ENCODE data around the gene DLGAP4. TPM values are rescaled to one million over a fixed set of nuclear protein-coding genes. Genes with fewer than 3 reads are reported as not detected.

DLGAP4 gene
- polyA plus RNA-seq, 2 of the 4 experiments (the other 2 are of a cell fraction): 11.9 to 36.7 TPM

DNA sequence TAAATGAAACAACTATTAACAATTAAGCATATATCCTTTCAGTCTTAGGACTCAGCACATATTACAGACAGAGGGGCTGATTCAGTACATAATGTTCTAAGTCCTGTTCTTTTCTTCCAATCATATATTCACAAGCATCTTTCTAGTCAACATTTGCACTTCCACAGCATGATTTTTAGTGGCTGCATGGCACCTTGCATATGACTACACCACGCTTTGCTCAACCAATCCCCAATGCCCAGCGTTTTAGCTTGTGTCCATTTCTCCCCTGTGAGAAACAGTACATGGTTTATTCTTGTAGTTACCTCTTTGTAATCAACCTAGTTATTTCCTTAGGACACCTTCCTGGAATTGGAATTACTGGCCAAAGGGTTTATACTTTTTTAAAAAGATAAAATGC is 36.6 kb upstream of the DLGAP4 start:
- Histone ChIP-seq H3K4me3 (no peak overlapping the region), H3K27ac (no peak overlapping the region), H3K9me3 (no peaks in the 10 kb centered on the region), H3K4me1 (no peaks in the 10 kb centered on the region), H3K4me2 (no peak overlapping the region)
- TF ChIP-seq POLR2A (IDR thresholded peaks at IDR 0.05; ENCODE audit: low read length) (no peak), ZNF302 (CRISPR knock-in tag; IDR thresholded peaks at IDR 0.05) (no peak), HES2 (IDR thresholded peaks at IDR 0.05) (no peak), RARB (CRISPR knock-in tag; IDR thresholded peaks at IDR 0.05) (no peak), ZFP36 (IDR thresholded peaks at IDR 0.05; ENCODE audit: borderline replicate concordance, partially characterized antibody) (no peak)
- ChIA-PET CTCF (interaction anchor here (1.3 to 7.7 kb wide), 2 partner anchors 130 to 170 kb away, joined by 3 to 108 read pairs; no protein-coding TSS in a partner anchor), POLR2A (no interaction called here)
- DNase-seq (ENCODE audit: low read depth in 1 of 2, low spot score in 1 of 2): no peak
- no peak for FAIRE-seq
- 46% methylated on average over 2 of the region's 2 CpGs for WGBS (ENCODE audit: missing lambda C conversion rate)
- ATAC-seq: no peak

DNA sequence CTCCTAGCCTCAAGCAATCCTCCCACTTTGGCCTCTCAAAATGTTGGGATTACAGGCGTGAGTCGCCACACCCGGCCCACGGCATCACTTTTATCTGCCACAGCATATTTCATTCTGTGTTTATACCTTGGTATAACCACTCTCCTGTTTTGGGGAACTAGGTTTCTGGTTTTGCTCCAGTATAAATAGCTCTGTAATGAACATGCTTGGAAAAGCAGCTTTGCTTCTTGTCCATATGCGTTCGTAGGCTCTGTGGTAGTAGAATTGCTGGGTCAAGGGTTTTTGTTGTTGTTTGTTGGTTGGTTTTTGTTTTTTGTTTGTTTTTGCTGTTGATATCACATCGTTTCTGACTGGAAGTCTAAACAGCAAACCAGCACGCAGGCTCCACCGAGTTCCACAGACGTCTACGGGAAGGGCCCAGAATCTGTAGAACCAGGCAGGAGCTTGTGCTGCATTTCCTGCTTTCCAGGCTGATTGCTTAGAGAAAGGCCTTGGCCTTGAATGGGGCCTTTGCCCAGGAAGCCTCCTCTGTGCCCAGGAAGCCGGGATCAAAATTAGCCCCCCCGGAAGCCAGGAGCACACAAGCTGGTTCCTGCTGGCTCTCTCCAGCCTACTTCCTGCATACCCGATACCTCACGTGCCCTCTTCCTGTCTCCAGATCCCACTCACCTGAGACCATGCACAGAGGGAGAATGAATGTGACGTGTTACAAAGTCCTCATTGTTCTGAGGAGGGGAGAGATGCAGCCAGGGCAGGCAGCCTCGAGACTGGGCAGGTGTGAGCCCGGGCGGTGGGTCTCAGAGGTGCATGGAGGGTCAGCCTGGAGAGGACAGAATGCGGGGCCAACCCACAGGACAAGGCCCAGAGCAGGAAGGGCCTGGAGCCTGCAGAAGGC is 35.1 kb upstream of the DLGAP4 start:
- CTCF ChIA-PET: interaction anchor here (1.0 to 7.7 kb wide), 2 partner anchors 115 to 168 kb away, joined by 3 to 108 read pairs; no protein-coding TSS in a partner anchor
- 76% methylated on average over 20 of the region's 20 CpGs for WGBS (ENCODE audit: missing lambda C conversion rate)
- ATAC-seq: no peak; a peak in 1 of 6 replicates

GRCh38 chr20:36271639-36272546 is 34.2 kb upstream of the DLGAP4 start:
- no peak for DNase-seq (ENCODE audit: low read depth in 1 of 2, low spot score in 1 of 2)
- Histone ChIP-seq H3K4me1 (no peaks in the 10 kb centered on the region), H3K4me2 (no peak overlapping the region), H3K9me3 (no peaks in the 10 kb centered on the region), H3K4me3 (no peak overlapping the region), H3K27ac (no peak overlapping the region)
- ChIA-PET POLR2A (no interaction called here), CTCF (interaction anchor here (1.0 to 7.7 kb wide), 7 partner anchors 14 to 177 kb away, joined by 3 to 108 read pairs (median 6); no protein-coding TSS in a partner anchor)
- no peak for ATAC-seq
- WGBS (ENCODE audit: missing lambda C conversion rate): 77% methylated on average over 21 of the region's 21 CpGs
- no peak for FAIRE-seq
- TF ChIP-seq FOSL2 (IDR thresholded peaks at IDR 0.05) (no peak), FOSL2 (CRISPR knock-in tag; IDR thresholded peaks at IDR 0.05) (no peak), CEBPB (IDR thresholded peaks at IDR 0.05) (no peak)

More for the DNA sequence above, 35.1 kb upstream of the DLGAP4 start:
- FAIRE-seq: no peak
- TF ChIP-seq CBX2 (IDR thresholded peaks at IDR 0.05; ENCODE audit: borderline replicate concordance, low read depth) (no peak), RCOR1 (IDR thresholded peaks at IDR 0.05; ENCODE audit: low read depth, low read length) (no peak), RARB (CRISPR knock-in tag; IDR thresholded peaks at IDR 0.05) (no peak), ZFP36 (IDR thresholded peaks at IDR 0.05; ENCODE audit: borderline replicate concordance, partially characterized antibody) (no peak), E2F6 (IDR thresholded peaks at IDR 0.05; ENCODE audit: borderline replicate concordance, low read depth) (no peak), RNF2 (IDR thresholded peaks at IDR 0.05; ENCODE audit: borderline replicate concordance, low read depth) (no peak)
- Histone ChIP-seq H3K4me1 (no peaks in the 10 kb centered on the region), H3K4me3 (no peak overlapping the region), H3K27ac (no peak overlapping the region), H3K4me2 (no peak overlapping the region), H3K9me3 (no peaks in the 10 kb centered on the region)
- no peak for DNase-seq (ENCODE audit: low read depth in 1 of 2, low spot score in 1 of 2)
- POLR2A ChIA-PET: no interaction called here

DNA sequence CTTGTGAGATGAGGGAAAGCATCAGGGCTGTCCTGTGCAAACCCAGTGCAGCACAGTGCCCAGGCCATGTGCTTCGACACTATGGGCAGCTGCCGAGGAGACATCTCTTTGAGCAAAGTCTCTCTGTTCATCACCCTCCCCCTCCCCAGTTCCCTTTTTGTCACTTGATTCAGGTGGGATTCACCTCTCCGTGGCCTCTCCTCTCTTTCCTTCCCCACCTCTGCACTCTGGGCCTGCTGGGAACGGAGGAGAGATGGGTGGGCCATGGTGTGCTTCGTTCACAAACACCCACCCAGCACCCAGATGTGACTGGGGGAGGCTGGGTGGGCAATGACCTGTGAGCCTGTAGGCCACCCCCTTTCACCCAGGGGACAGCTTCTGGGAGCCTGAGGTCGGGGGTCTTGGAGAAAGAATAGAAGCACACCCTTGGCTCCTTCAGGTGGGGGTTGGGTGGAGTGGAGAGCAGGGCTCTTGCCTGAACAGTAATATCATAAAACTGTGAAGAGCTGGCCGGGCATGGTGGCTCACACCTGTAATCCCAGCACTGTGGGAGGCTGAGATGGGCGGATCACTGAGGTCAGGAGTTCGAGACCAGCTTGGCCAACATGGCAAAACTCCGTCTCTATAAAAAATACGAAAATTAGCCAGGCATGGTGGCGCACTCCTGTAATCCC is 33.5 kb upstream of the DLGAP4 start:
- no peak for FAIRE-seq
- no peak overlapping the region for H3K27ac ChIP-seq
- ChIA-PET POLR2A (no interaction called here), CTCF (interaction anchor here (0.8 to 7.7 kb wide), 16 partner anchors 8 to 285 kb away, joined by 3 to 108 read pairs (median 4); no protein-coding TSS in a partner anchor)
- ATAC-seq: no peak
- H3K4me3 ChIP-seq: no peak overlapping the region
- H3K4me1 ChIP-seq: no peaks in the 10 kb centered on the region
- DNase-seq (ENCODE audit: low read depth in 1 of 2, low spot score in 1 of 2): no peak
- 62% methylated on average over 12 of the region's 12 CpGs for WGBS (ENCODE audit: missing lambda C conversion rate)
- no peaks in the 10 kb centered on the region for H3K9me3 ChIP-seq
- no peak overlapping the region for H3K4me2 ChIP-seq
- TF ChIP-seq RCOR1 (IDR thresholded peaks at IDR 0.05; ENCODE audit: low read depth, low read length) (no peak), RARB (CRISPR knock-in tag; IDR thresholded peaks at IDR 0.05) (no peak), REST (IDR thresholded peaks at IDR 0.05) (no peak), ESRRA (IDR thresholded peaks at IDR 0.05; ENCODE audit: borderline replicate concordance, low read length) (no peak), BHLHE40 (IDR thresholded peaks at IDR 0.05; ENCODE audit: low read depth, low read length) (no peak), HOXA7 (CRISPR knock-in tag; IDR thresholded peaks at IDR 0.05) (no peak), HDAC2 (IDR thresholded peaks at IDR 0.05) (no peak), HEYL (CRISPR knock-in tag; IDR thresholded peaks at IDR 0.05) (no peak)
- TF ChIP-seq, protein P1, sequence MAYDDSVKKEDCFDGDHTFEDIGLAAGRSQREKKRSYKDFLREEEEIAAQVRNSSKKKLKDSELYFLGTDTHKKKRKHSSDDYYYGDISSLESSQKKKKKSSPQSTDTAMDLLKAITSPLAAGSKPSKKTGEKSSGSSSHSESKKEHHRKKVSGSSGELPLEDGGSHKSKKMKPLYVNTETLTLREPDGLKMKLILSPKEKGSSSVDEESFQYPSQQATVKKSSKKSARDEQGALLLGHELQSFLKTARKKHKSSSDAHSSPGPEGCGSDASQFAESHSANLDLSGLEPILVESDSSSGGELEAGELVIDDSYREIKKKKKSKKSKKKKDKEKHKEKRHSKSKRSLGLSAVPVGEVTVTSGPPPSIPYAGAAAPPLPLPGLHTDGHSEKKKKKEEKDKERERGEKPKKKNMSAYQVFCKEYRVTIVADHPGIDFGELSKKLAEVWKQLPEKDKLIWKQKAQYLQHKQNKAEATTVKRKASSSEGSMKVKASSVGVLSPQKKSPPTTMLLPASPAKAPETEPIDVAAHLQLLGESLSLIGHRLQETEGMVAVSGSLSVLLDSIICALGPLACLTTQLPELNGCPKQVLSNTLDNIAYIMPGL (CRISPR knock-in tag; IDR thresholded peaks at IDR 0.05; ENCODE audit: borderline replicate concordance): no peak
